Activated CD8-positive, alpha-beta memory T cell treated with anti-CD3 and anti-CD28 coated beads for 1 hour (primary cell): ENCODE data around the gene EIF2S2.

ENCODE experiments used
- DNase-seq, 2 donors: peaks; one replicate each; pipeline ENCODE4 v3.0.0-alpha.2; 2020; ENCODE audit warnings: low read depth in 1 of 2; ENCODE audit errors: extremely low read depth in 1 of 2

The EIF2S2 gene

DNA sequence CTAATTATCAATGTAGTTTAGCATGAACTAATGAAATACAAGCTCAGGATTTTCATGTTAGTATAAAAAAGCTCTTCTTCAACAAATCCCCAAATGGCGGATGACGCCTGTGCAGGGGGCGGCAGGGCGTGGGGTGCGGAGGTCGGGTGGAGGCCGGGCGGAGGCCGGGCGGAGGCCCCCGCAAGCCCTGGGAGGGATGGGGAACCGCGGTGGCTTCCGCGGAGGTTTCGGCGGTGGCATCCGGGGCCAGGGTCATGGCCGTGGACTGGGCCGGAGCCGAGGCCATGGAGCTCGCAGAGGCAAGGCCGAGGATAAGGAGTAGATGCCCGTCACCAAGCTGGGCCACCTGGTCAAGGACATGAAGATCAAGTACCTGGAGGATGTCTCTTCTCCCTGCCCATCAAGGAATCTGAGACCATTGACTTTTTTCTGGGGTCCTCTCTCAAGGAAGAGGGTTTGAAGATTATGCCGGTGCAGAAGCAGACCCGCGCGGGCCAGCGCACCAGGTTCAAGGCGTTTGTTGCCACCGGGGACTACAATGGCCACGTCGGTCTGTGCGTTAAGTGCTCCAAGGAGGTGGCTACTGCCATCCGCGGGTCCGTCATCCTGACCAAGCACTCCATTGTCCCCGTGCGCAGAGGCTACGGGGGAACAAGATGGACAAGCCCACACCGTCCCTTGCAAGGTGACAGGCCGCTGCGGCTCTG lies 10.4 kb upstream of the EIF2S2 start:
- no peak for DNase-seq

DNA sequence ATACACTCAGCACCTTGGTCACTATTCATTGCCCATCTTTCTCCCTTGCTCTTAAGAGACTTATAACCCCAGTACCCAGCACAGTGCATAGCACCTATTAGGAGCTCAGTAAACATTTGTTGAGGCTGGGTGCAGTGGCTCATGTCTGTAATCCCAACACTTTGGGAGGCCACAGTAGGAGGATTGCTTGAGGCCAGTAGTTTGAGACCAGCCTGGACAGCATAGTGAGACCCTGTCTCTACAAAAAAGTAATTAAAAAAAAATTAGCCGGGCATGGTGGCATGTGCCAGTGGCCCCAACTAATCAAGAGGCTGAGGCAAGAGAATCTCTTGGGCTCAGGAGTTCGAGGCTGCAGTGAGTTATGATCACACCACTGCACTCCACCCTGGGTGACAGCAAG lies 8.2 kb upstream of the EIF2S2 start:
- no peak for DNase-seq

DNA sequence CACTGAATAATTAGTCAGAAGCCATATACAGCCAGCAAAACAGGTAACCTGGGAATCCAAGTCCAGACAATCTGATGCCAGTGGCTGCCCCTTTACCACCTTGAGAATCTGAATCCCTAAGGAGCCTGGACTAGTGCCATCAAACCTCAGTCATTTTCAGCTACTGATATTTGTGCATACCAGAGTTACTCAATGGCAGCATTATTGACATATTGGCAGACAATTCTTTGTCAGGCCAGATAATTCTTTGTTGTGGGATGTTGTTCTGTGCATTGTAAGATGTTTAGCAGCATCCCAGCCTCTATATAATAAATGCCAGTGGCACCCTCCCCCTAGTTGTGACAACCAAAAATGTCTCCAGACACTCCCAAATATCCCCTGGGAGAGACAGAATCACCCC lies 3.2 kb upstream of the EIF2S2 start:
- DNase-seq: no peak

DNA sequence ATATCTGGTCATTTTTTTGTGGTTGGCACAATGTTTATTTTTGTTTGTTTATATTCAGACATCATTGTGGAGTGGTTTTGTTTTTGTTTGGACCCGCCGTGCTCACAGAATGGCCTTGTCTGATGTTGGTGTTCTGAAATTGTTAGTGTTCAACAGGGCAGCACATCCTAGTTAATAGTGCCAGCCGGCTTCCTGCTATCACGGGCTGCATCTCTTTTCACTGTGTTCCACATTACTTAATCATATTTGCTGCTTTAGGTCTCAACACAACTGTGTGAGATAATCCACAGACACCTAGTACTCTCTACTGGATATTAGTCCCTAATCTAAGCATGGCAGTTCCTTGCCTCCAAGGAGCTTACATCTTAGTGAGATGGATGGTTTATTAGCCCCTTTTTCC lies 2.8 kb upstream of the EIF2S2 start:
- no peak for DNase-seq

DNA sequence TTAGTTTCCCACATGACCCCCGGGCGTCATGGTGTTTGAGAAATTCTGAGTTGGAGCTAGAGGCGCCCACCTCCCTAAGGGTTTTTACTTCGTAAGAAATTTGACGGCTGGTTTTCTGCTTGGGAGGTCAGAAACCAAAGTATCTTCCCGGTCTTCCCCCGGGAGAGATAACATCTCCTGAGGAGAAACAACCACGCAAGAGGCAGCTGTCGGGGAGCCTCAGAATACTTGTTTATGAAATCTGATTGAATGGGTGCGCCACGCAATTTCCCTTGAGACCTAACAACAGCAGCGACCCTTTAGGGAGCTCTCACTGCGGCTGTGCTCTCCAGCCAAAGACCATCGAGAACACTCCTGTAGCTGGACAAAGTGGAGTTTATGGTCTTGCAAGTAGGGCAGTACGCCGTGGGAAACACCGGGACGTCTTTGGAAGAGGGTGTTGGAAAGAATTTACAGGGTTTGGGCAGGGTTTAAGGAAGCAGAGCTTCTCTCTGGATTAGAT lies 608 bp upstream of the EIF2S2 start:
- DNase-seq: no peak

DNA sequence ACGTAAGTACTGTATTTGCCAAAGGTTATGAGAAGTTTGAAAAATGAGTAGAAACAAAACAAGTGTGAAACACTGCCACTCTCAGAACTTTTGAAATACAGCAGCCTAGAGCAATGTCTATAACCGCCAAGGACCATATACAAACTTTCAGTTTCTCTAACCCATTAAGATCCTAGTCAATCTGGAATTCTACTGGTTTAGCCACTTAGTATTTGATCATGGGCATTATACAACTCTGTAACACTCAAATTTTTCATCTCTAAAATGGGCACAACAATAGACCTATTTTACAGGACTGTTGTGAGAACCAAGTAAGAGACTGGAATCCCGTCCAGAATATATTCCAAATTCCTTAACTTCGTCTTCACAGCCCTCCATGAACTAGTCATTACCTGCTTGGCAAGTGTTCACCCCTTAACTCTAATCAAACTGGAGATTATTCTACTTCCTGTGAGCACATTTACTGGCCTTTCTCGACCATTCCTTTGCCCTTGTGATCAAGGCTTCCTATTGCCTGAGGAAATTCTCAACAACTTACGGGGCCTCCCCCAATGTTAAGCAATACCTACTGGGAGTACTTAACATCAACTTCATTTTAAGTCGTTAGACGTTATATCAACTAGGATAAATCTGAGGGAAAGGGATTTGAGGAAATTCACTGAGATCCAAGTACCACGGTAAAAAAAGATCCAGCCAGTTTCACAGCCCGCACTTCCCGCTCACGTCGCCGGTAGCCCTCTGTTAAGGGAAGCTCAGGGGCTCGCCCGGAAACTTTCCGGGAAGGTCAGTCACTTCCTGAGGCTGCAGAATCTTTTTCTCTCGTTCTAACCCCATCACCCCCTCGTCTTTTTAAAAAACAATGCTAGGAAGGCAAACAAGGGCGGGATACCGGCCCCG lies 1.1 kb downstream of the EIF2S2 start:
- no peak for DNase-seq

DNA sequence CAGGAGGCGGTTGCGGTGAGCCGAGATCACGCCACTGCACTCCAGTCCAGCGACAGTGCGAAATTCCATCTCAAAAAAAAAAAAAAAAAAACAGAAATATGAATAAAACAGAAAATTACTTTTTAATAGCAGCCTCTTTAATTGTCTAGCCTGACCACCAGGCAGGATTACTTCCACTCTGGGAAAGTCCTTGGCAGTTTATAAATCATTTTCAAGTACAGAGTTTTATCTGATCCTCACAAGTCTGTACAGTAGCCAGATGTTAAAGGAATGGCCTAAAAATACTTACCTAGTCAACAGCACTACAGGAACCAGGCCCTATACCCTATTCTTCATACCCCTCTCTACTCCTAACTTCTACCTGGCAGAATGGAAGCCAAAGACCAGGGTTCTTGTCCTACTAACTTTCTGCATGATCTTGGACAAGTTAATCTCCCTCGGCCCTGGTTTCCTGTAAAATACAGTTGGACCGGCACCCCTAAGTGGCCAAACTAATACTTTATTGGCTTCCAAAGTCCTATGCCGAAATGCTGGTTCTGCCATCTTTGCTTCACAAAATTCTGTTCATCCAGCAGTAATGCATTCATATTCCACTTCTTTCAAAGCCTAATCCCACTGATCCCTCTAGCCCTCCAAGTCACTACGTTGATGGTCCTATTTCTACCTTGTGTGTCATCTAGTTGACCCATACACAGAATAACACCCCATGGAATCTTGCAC lies 1.9 kb downstream of the EIF2S2 start:
- no peak for DNase-seq

DNA sequence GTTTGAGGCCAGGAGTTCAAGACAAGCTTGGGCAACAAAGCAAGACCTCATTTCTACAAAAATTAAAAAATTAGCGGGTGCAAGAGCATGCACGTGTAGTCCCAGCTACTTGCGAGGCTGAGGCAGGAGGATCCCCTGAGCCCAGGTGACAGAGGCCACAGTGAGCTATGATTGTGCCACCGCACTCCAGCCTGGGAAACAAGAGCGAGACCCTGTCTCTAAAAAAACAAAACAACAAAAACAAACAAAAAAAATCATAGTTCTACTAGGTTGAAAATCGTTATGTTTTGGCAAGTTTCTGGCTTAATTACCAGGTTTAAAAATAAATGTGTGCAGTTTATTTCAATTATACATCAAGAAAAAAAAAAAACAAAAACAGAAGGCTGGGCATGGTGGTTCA lies 2.6 kb downstream of the EIF2S2 start:
- DNase-seq: no peak

DNA sequence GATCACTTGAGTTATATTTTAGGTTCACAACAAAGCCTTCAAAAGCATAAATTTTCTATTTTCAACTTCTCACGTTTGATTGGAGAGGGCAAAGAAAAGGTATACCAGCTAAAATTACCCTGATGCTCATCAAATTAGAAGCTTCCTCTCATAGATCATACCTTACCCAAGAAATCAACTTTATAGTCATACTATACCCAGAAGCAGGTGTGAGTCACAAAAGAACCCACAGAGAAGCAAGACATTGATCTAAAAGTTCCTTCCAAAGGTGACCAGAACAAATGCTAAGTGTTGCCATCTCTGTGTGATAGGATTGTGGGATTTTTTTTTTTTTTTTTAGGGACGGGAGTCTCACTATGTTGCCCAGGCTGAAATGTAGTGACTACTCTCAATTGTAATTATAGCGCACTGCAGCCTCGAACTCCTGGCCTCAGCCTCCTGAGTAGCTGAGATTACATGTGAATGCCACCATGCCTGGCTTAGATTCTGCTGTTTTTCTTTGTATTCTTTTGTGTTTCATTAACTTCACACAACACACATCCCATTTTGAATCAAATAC lies 3.3 kb downstream of the EIF2S2 start:
- no peak for DNase-seq

DNA sequence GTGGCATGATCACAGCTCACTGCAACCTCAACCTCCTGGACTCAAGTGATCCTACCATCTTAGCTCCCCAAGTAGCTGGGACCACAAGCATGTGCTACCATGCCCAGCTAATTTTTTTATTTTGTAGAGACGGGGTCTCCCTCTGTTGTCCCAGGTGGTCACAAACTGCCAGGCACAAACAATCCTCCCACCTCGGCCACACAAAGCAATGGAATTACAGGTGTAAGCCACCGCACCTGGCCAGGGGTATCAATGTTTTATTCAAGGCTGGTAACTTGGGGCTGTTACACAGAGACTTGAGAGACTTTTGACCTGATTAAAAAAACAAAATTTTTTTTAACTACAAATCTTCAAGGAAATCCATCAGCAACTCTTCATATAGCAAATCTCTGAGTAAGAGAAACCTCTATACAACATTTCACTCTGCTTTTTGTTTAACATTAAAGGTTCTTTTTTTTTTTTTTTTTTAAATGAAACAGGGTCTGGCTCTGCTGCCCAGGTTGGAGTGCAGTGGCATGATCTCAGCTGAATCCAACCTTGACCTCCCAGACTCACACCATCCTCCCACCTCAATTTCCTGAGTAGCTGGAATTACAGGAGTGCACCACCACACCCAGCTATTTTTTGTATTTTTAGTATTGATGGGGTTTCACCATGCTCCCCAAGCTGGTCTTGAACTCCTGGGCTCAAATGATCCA lies 5.9 kb downstream of the EIF2S2 start:
- DNase-seq: no peak

DNA sequence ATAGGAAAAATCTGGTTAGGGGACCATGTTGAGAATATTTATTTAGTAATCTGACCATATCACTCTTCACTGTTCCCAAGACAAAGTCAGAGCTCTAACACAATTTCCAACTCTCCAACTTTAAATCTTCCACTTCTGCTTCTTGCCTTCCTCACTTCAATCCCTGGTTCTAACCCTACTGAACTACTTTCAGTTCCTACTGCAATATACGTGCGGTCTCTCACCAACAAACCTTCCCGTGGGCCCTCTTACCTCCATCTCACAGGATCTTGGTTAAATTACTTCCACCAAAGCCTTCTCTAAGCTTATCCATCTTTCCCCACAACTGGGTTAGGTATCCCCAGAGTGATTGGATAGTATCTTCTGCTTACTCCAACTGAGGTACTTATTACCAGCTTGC lies 8.0 kb downstream of the EIF2S2 start:
- DNase-seq: no peak

DNA sequence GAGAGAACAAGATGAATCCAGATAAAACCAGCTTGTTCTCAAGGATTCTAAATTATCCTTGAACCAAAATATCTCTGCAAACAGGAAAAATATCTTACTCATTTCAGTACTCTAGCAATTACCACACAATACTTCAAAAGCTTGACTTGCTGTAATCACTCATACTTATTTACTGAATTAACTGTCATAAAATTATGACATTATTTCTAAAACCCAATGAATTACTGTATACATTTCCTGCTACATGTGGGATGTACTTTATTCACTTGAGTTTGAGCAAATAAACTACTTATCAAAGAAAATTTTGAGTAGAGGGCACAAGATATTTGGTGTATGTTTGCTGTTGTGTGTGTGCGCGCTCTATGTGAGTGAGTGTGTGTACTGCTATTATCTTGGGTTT lies 9.7 kb downstream of the EIF2S2 start:
- DNase-seq: no peak

DNA sequence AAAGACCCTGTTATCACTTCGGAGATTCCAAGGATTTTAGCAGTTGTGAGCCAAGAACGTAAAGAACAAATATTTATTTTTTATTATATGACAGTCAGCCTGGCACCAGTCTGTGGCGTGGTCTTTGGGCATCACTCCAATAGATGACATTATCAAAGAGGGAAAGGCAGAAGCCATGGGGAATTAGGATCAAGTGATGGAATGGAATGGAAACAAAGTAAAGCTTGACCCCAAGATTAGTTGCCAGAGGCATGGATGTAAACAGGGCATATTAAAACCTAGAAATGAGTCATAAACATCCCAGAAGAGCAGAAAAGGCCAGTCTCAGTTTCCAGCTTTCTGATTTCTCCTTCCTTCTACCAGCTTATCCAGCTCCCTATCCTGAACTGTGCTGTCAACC lies 11.5 kb downstream of the EIF2S2 start:
- no peak for DNase-seq

DNA sequence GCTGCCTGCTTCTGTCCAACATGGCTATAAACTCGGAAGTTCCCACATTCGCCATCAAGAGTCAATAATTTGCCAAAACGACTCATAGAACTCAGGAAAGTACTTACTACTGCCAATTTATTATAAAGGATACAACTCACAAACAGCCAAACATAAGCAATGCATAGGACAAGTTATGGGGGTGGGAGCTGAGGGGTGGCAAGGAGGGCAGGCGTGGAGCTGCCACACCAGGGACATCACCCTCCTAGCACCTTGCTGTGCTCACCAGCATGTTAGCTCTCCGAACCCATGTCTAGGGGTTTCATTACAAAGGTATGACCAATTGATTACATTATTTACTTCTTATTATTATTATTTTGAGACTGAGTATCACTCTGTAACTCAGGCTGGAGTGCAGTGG lies 12.4 kb downstream of the EIF2S2 start:
- DNase-seq: no peak

DNA sequence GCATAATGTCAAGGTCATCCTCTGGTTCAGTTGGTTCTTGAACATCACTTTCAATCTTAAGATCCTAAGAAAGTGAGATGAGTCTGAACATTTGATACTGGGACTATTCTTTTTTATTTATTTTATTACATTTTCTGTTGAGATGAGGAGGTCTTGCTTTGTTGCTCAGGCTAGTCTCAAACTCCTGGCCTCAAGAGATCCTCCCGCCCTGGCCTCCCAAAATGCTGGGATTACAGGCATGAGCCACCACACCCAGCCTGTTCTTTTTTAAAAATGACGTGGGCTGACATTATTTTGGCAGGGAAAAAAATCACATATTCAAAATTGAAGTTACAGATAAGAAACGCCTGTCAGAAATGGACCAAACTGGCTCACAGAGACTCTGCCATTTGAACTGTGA lies 13.5 kb downstream of the EIF2S2 start:
- DNase-seq: no peak

DNA sequence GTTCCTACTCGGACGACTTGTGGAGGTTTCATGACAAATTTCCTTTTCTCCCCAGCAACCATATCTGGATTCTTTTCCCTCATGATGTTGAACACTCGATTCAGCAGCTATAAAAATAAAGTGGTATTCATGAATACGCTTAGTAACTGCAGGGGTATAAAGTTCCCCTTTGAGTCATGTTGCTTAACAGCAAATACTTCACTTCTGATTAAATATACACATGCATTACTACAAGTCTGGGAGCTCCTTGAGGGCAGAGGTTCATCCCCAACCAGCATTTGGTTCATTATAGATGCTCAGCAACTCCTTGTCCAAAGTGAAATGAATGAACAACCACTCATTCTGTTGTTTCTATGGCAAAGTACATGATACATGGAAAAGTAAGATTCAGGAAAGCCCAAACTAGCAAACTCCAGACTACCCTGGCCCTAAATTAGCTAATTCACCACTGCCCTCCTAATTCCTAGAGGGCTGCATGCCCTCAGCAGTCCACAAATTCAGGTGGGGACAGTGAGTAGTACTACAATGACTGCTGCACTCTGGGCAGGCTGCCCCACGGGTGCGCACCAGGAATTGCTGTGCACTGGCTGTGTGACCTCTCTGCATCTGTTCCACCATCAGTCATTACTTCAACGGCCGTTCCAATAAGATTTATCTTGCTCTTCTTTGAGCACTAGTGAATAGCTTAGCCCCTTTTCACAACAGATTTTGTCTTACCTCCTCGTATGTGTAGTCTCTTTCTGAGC lies 15.2 kb downstream of the EIF2S2 start:
- DNase-seq: no peak

DNA sequence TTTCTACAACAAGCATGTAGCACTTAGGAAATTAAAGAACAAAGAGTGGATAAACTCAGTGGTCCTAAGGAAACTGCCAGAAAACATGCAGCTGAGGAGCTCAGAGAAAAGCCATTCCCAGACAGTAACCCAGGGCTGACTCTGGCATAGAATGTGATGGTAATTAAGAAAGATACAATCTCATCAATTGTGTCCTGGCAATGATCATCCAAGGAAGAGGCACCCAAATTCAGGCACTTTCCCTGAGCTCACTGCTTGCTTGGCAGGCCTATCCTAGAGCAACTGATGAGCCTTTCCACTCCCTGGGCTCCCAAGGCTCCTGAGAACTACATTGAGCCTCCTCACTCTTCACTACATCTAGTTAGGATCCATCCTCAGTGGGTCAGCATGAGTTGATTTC lies 16.2 kb downstream of the EIF2S2 start:
- DNase-seq: no peak

DNA sequence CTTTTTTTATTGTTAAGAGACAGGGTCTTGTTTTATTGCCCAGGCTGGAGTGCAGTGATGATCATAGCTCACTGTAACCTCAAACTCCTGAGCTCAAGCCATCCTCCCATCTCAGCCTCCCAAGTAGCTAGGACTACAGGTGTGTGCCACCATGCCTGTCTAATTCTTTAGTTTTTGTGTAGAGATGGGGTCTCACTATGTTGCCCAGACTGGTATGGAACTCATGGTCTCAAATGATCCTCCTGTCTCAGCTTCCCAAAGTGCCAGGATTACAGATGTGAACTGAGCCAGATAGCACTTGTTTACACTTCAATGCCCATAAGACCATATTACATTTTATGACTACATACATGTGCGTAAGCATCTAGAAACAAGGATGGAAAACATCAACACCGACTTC lies 18.1 kb downstream of the EIF2S2 start:
- DNase-seq: no peak

DNA sequence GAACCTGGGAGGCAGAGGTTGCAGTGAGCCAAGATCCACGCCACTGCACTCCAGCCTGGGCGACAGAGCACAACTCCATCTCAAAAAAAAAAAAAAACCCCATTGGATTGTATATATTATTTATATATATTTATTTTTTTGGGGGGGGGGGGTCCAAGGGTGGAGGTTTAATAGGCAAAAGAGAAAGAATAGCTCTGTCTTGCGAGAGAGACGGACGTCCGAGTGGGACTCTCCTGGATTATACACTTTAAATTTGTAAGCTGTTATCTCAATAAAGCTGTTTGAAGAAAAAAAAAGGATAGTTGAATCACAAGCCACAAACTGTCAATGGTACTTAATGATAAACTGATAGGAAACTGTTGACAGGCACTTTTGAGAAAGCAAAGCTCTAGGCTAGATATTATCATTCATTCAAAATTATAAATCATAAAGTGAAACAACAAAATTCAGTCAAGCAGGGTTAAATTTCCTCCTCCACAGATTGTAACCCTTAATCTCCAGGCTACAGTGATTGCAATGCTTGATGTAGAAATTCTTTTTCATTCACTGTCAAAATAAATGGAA lies 20.3 kb downstream of the EIF2S2 start:
- DNase-seq: no peak

DNA sequence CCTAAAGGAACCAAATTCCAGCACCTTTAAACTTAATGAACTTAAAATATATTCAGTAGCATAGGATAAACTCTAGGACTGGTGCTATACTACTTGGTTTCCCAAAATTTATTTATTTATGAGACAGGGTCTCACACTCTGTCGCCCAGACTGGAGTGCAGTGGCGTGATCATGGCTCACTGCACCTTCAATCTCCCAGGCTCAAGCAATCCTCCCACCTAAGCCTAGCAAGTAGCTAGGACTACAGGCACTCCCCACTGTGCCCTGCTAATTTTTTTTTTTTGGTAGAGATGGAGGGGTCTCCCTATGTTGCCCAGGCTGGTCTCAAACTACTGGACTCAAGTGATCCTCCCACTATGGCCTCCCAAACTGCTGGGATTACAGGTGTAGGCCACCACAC lies 21.4 kb downstream of the EIF2S2 start:
- no peak for DNase-seq
